ENCODE data around the gene CREB5.
A peak's percentile ranks its signal among the peaks of the same experiment; 100 is the strongest.
"Not testable (repeated sequence)": the region's sequence is repeated elsewhere in the genome, so short reads cannot be mapped to it uniquely, and the experiment has no call there.

The CREB5 gene

DNA sequence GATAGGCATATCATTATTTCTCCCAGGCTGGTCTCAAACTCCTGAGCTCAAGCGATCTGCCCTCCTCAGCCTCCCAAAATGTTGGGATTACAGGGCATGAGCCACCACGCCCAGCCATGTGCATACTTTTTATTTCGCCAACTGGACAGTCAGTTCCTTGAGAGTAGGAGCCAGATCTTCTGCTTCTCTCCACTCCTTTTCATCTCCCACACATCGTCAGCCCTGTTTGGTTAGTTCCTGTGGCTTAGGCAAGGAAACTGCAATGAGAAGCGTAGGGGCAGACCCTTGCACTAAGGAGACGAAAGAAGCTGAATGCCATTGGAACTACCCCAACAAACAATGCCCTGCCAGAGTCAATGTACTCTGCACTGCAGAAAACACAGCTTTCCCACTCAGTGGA is 367.6 kb downstream of the CREB5 start:
- no peak for DNase-seq (ENCODE audit: low spot score)

DNA sequence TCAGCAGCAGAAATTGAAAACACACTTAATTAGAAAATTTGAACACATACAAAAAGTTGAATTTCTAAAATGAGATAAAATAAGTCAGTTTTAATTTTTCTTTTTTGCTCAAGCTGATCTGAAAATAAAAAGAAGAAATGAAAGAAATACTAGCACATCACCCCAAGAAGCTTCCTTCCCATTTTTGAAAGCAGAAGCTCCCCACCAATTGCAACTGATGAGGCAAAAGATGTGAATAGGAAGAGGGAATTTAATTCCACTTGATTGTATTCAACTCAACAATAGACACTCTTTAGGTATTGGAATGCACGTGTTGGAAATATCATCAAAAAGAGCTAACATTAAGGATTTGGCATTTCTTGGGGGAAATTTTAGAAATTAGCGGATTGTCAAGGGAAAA is 370.0 kb downstream of the CREB5 start:
- DNase-seq (ENCODE audit: low spot score): no peak

DNA sequence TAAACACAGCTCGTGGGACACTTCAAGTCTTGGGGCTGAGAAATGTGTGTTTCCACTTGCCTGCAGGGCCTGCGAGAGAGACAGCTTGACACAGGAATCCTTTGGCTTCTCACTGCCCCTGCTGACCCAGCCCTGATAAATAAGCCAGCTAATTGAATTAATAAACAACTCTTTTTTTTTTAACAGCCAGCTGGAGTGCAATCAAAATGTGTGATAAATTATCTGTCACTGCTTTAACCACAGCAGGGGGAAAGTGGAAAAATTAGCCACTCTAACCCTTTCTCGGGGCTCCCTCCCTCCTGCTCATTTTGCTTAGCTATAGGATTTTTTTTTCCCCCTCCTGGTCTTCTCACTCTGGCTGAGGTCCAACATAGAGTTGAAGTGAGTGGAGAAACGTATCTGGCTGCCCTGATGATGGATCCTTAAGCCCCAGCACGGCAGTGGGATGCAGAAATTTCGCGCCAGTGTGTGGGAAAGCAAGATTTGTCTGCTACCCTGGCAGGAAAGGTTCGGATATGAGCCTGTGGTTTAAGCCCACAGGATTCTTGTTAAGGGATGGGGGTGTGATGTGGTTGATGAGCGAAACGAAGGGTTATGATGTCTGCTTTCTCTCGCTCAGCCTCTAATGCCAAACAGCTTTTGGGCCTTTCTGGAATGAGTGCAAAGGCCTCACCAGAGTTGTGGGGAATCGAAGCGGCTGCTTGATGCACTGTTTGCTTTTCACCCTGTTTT is 372.0 kb downstream of the CREB5 start:
- DNase-seq (ENCODE audit: low spot score): peak; percentile 42

DNA sequence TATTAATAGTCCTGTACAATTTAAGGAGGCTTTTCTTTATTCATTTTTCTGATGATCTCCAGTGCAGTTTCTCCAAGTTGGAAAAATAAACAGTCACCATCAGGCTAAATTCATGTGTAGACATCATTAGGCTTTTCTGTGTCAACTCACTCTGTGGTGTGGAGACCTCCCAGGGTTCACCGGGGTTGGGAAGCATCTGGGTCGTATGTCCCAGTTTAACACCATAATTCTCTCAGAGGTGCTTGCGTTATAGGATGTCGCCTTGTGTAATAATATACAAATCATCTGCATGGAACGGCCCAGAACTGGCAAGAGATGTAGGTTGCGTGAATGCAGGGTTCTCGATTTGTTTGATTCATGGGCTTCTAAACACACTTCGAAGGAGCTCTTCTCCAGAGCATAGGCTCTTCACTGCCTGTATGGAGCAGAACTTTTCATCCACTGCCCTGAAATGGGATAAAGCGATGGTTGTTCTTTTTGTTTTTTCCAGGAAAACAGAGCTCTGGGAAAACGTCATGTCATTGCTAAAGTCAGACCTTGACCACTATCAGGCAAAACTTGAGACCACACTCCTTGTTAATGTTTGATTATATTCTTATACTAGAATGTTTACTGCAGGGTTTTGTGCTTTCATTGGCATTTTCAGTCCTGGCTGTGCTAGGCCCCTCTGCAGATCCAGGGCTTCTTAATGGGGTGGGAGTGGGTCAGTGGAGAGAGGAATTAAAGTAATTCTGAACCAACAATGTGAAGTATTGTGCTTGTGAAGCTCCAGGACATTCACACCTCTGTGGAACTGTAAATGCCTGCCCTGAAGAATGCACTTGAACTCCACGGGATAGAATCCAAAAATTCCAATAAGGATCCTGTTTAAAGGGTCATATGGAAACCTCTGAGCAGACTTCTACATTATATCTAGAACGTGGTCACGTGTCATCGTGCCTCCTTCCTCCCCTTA is 373.0 kb downstream of the CREB5 start:
- no peak for DNase-seq (ENCODE audit: low spot score)

DNA sequence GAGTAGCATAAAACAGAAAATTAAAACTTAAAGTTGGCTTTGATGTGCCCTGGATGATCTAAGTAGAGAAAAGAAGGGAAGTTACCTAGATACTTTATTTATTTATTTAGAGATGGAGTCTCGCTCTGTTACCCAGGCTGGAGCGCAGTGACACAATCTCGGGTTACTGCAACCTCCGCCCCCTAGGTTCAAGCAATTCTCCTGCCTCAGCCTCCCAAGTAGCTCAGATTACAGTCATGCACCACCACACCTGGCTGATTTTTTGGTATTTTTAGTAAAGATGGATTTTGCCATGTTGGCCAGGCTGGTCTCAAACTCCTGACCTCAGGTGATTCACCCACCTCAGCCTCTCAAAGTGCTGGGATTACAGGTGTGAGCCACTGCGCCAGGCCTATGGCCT is 373.8 kb downstream of the CREB5 start:
- DNase-seq (ENCODE audit: low spot score): not testable (repeated sequence)

DNA sequence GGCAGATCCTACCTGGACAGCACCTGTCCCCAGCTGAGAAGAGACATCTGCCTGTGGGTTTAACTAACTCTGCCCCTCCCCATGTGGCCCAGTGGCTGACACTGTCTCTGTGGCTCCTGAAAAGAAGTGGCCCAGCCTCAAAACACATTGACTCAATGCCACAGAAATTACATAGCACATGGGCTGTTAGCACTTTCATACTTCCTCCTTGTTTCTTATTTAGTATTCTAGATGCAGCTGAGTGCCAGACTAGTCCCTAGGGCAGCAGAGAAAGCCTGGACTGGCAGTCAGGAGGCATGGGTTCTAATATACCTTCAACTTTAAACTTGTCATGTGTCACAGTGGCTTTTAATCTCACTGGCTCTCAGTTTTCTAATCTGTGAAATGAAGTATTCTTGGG is 374.8 kb downstream of the CREB5 start:
- DNase-seq (ENCODE audit: low spot score): no peak

DNA sequence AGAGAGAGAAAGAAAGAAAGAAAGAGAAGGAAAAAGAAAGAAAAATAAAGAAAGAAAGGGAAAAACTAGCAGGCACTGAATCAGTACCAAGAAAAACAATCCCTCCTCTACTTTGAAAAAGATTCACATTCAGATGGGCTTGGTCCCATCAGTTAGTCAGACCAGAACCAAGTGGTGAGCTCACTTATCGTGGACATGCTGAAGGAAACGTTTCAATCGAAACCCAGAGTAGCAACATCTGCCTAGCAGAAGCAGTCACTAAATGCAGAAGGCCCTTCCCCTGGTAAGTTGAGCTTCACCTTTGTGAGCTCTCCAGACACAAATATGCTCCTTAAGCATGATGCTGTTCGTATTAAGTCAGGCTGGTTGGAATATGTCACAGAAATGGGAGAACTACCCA is 378.1 kb downstream of the CREB5 start:
- no peak for DNase-seq (ENCODE audit: low spot score)

DNA sequence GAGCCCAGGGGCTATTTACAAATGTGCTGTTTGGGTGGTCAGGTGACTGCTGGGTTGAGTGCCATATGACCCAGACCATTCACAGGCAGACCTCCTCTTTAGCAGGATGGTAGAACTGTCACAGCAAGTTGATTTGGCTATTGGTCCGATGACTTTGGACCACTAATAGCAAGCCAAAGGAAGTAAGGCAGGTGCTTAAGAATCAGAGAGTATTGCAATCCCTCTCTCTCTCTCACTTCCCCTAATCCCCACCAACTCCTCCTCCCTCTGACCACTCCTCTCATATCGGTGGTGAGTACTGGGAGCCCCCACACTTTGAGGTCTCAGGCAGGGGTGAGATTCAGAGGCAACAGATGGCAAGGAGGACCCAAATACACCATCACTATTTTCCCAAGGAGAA is 380.5 kb downstream of the CREB5 start:
- DNase-seq (ENCODE audit: low spot score): no peak

DNA sequence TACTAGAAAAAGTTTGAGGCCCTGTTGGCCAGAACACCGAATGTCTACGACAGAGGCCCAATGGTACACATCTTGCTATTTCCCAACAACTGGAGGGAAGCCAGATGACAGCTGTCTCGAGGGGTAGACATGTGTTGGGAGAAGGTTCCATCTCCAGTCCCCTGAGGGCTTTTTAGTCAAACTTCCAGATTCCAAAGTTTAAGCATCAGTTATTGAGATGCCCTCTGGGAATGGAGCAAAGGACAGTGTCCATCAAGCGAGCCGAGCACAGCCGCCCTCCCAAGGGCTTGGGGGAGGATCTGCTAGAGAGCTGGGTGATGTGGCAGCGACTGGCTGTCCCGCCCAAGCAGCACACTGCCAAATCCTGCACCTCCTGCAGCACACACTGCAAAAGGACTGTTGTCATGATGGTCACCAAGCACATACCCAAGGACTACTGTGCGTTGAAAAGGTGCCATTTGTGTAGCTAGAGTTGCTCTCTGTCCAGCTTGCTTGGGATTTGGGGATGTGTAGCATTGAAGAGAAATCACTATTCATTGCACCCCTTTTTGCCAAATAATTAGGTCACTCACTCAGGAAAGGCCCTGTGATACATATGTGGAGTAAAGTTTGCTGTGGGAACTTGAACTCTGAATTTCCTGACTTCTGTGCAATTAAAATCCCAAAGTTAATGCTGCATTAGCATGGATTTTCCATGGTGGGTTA is 381.2 kb downstream of the CREB5 start:
- peak; percentile 26 for DNase-seq (ENCODE audit: low spot score)

DNA sequence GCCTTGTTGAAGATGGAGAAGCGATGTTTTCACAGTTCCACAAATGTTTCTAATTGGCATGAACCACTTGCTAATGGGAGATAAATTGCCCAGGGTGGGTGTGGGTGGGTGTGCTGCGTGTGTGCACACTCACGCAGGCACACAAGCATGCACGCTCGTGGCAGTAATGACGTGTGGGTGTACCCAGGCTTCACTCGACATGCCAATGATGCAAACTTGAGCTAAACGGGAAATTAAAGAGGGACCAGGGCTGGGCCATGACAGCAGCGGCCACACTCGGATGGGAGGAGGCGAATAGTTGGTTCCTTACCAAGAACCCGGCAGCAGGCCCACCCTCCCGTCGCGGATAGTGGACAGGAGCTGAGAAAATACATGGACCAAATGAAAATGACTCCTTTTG is 386.0 kb downstream of the CREB5 start:
- no peak for DNase-seq (ENCODE audit: low spot score)

DNA sequence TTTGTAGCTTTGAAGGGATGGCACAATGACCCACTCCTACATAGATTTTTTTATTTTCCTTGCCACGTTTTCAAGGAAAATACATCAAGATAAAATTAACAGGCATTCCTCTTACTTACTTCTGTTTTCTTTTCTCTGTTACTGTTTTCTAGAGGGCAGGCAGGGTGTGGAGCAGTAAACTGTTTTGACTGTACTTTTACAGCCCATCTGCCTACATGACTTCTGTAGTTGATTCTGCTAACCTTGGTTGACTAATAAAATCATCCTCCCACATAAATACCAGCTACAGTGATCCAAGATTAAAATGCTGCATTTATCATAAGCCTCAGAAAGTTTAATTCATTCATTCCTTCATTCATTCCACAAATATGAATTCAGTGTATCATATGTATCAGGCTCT is 387.3 kb downstream of the CREB5 start:
- DNase-seq (ENCODE audit: low spot score): no peak

DNA sequence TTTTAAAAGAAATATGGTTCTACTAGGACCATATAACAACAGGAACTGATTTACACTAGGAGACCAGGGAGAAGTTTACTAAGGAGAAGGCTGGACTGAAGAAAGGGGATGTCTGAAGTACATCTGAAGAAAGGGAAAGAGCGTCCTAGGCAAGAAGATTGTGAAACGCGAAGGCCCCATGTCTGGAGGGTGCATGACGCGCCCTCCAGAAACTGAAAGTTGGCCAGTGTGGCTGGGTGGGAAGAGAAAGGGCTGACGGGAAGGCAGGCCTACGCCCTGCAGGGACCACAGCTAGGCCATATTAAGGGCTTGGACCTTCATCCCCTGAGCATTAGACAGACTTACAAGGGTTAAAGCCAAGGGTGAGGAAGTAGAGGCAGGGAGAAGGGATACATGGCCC is 387.8 kb downstream of the CREB5 start:
- DNase-seq (ENCODE audit: low spot score): no peak

DNA sequence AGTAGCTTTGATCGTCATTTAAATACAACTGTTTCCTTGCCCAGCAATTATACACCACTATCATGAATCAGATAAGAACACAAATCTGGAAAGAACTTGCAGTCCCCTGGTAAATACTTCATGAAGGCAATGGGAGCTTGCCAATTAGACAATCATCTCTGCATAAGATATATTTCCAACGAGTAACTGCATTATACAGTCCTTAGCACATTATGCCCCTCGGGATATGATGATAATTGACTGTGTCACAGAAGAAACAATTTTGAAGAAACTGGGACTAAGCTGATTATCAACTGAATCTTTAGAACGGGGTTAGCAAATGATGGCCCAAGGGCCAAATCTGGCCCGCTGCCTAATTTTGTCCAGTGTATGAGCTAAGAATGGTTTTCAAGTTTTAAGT is 390.1 kb downstream of the CREB5 start:
- no peak for DNase-seq (ENCODE audit: low spot score)

DNA sequence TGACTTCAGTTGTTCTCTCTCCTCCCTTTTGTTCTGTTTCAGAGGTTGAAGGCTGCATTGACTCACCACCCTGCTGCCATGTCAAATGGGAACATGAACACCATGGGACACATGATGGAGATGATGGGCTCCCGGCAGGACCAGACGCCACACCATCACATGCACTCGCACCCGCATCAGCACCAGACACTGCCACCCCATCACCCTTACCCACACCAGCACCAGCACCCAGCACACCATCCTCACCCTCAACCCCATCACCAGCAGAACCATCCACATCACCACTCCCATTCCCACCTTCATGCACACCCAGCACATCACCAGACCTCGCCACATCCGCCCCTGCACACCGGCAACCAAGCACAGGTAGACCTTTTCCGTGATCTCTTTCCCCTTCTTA is 391.8 kb downstream of the CREB5 start:
- no peak for DNase-seq (ENCODE audit: low spot score)

DNA sequence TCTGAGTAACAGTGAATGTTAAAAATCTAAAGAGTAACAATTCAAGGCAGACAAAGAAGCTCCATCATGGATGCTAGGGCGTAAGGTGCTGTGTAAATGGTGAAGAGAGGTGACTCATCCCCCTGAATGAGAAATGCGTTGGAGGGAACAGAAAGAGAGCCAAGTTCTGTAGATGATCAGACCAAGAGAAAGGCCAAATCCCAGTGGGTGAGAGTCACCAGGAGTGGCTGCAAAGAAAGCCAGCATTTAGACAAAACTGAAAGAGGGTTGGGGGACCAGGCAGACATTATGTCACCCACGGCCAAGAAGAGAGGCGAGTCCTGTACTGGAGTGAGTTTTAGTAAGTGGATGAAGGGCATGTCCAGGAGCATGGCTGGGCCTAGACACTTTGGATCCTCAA is 392.7 kb downstream of the CREB5 start:
- DNase-seq (ENCODE audit: low spot score): peak; percentile 76

DNA sequence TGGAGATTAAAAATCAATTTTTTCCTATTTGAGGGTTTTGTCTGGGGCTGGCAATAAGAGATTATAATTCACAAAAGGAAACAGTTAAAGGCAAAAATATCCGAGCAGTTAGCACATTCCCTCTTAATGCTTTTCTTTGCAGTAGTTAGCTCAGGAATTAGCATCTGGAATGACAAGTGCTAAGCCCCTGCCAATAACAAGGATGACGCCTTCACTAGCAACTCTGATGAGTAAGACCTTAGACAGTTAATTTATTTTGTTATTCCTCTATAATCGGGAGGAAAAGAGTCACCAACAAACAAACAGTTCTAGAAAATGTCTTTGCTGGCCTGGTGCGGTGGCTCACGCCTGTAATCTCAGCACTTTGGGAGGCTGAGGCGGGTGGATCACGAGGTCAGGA is 394.5 kb downstream of the CREB5 start:
- DNase-seq (ENCODE audit: low spot score): peak; percentile 76

DNA sequence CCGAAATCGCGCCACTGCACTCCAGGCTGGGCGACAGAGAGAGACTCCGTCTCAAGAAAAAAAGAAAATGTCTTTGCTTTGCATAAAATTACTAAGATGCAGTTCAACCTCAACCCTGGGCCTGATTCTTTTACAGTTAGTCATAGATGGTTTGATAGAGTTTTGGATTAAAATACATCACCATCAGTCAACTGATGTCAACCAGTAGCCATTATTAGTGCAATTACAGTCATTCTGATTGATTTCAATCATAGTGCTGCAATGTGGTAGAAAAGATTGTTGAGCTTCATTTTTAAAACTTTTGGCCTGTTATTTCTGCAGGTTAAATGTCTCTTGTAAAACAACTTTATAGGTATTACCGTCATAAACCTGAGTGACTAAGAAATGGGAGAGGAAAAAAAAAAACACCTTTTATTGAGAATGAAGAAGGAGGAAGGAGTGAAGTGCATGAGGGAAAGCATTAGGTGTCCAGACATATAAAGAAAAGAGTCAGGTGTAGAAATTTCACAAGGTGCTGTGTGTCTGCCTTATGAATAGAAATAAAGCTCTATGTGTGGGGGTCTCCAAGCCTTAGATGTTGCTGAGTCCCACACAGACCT is 395.2 kb downstream of the CREB5 start:
- no peak for DNase-seq (ENCODE audit: low spot score)

DNA sequence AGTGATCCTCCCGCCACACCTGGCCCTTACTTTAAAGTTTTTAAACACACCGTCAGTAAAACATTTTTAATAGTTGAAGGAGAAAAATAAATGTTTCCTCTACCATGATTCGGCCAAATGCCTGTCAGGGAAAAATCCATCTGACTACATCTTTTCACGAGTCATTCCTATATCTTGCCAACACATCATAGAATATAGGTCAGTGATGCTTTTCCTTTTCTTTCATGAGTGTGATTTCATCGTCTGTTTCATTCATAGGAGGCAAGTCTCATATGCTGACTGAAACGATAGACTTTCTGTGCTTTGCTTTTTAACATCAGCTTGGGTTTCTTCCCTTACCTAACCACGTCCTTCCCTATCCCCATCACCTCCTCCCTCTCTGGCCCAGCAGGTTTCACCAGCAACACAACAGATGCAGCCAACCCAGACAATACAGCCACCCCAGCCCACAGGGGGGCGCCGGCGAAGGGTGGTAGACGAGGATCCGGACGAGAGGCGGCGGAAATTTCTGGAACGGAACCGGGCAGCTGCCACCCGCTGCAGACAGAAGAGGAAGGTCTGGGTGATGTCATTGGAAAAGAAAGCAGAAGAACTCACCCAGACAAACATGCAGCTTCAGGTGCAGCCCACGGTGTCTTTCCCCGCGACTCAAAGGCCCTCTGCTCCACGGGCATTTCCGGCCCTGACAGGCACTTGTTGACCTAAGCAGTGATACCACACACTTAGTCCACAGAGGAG is 396.6 kb downstream of the CREB5 start:
- DNase-seq (ENCODE audit: low spot score): peak; percentile 35

DNA sequence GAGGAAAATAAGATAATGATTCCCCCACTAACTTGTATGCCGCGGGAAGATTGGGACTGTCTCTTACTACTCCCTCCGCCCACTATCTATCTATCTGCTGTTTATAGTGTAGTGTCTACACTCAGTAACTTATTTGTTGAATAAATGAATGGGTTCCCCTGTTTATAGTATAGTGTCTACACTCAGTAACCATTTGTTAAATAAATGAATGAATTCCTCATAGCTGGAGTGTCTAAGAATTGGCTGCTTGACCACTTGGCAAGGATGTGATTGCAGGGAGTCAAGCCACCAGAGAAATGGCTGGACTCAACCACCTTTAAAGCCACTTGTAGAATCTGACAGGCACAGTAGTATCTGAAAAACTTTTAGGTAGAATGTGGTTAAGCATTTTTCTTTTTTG is 398.7 kb downstream of the CREB5 start:
- DNase-seq (ENCODE audit: low spot score): no peak

DNA sequence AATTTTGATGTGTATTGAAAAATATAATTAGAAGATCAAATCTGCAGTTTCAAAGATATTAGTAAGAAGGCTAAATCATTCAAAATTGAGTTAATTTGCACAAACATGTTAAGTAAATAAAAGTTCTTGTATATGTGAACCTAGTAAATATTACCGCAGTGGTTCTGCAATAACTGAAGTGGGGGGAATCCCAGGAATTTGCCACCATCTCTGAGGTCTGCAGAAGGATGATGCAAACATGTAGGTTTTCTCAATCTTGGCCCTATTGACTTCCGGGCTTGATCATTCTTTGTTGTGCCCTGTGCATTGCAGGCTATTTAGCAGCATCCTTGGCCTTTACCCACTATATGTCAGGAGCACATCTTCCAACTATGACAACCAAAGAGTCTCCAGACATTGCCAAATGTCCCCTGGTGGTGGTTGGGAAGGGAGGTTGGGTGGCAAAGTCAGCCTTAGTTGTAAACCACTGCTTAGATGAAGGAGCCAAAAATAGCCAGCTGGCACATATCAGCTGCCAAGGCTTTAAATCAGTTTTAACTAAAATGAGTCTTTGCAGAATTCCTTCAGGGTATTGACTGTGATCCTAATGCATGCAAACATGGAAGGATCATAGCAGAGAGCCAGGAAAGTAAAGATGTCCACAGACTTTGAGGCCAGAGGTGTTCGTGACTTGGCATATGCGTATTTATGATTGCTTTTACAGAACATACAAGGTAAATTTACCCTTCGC is 399.5 kb downstream of the CREB5 start:
- no peak for DNase-seq (ENCODE audit: low spot score)

DNA sequence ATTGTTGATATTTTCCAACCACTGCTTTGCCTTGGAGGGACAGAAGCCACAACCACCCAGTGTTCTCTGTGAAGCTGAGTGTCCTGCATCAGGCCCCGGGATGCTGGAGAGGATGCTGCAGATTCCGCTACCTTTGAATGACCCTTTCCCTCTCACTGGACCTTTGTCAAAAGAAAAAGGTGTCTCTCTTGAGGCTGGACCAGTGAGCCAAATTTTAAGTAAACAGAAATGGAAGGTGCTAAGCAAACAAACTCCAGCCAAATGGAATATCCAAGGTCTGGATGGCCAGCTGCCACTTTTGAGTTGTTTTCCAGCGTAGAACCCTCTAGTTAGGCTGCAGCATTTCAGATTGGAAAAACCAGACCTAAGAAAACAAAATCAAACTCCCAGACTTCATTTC is 400.3 kb downstream of the CREB5 start:
- DNase-seq (ENCODE audit: low spot score): no peak

All from AG08395 (cell line).